HG03280 (cell line): ENCODE data around the gene OR5B3.
"Not testable (repeated sequence)": the region's sequence is repeated elsewhere in the genome, so short reads cannot be mapped to it uniquely, and the experiment has no call there.

Experiments used
- ATAC-seq: cut with Tn5 transposase; IDR thresholded peaks from one replicate; pipeline ENCODE4 v1.9.1; 2021; ENCODE audit warnings: mild to moderate bottlenecking, moderate library complexity; ENCODE audit not compliant: unreplicated experiment

The OR5B3 gene

GRCh38 chr11:58406774-58407173 lies at the start of gene OR5B3:
TSS of gene OR5B3 (minus strand) at chr11:58406874. CDS start at chr11:58403409, 3,465 bp downstream.
- no peak for ATAC-seq

GRCh38 chr11:58451585-58451984 lies 44.9 kb upstream of the OR5B3 start:
- no peak for ATAC-seq

- ATAC-seq = no peak
These were observed 39.6 kb upstream of the OR5B3 start for GRCh38 chr11:58446294-58446693.

- ATAC-seq = no peak
These were observed 37.6 kb upstream of the OR5B3 start for GRCh38 chr11:58444300-58444699.

GRCh38 chr11:58442136-58442535 lies 35.5 kb upstream of the OR5B3 start, which contains the start of gene OR5B12:
TSS of gene OR5B12 (minus strand) at chr11:58442236. CDS start at chr11:58440151, 2,085 bp downstream.
- no peak for ATAC-seq

GRCh38 chr11:58438486-58438885 lies 31.8 kb upstream of the OR5B3 start:
- no peak for ATAC-seq

GRCh38 chr11:58434217-58434616 lies 27.5 kb upstream of the OR5B3 start:
- ATAC-seq = no peak

GRCh38 chr11:58433638-58434203 lies 27.0 kb upstream of the OR5B3 start:
- ATAC-seq = no peak

- ATAC-seq = no peak
These were observed 22.6 kb upstream of the OR5B3 start for GRCh38 chr11:58429273-58429672.

GRCh38 chr11:58428021-58428420 lies 21.3 kb upstream of the OR5B3 start, which contains the start of gene OR5B2:
TSS of gene OR5B2 (minus strand) at chr11:58428121. CDS start at chr11:58423261, 4,860 bp downstream.
- ATAC-seq = no peak

GRCh38 chr11:58399622-58400021 lies 7.1 kb downstream of the OR5B3 start:
- ATAC-seq = not testable (repeated sequence)

- ATAC-seq = no peak
These were observed 11.1 kb downstream of the OR5B3 start for GRCh38 chr11:58395581-58395980.

- ATAC-seq = no peak
These were observed 12.5 kb downstream of the OR5B3 start for GRCh38 chr11:58394195-58394594.

- no peak for ATAC-seq
These were observed 13.9 kb downstream of the OR5B3 start for GRCh38 chr11:58392746-58393145.

- no peak for ATAC-seq
These were observed 14.8 kb downstream of the OR5B3 start for GRCh38 chr11:58391879-58392278.

- ATAC-seq = no peak
These were observed 16.1 kb downstream of the OR5B3 start for GRCh38 chr11:58390551-58391063.

- ATAC-seq = no peak
These were observed 47.7 kb downstream of the OR5B3 start, which contains the start of gene OR5B17 for GRCh38 chr11:58358969-58359368. TSS of gene OR5B17 (minus strand) at chr11:58359069. CDS start at chr11:58359069, 0 bp downstream.

- ATAC-seq = no peak
These were observed 51.9 kb downstream of the OR5B3 start for GRCh38 chr11:58354727-58355126.
